ENCODE data around the gene TCHHL1.

The TCHHL1 gene

GRCh38 chr1:152042030-152042429 is 46.8 kb downstream of the TCHHL1 start:
- no peak for TF ChIP-seq CTCF (IDR thresholded peaks at IDR 0.05)

GRCh38 chr1:152039886-152040285 is 49.0 kb downstream of the TCHHL1 start:
- no peak for TF ChIP-seq CTCF (IDR thresholded peaks at IDR 0.05)

- TF ChIP-seq CTCF (IDR thresholded peaks at IDR 0.05): no peak
Measured at GRCh38 chr1:152039461-152039860, 49.4 kb downstream of the TCHHL1 start.

- TF ChIP-seq CTCF (IDR thresholded peaks at IDR 0.05): no peak
Measured at GRCh38 chr1:152038871-152039270, 50.0 kb downstream of the TCHHL1 start.

- TF ChIP-seq CTCF (IDR thresholded peaks at IDR 0.05): no peak
Measured at GRCh38 chr1:152036267-152037216, 52.3 kb downstream of the TCHHL1 start, which contains the start of gene S100A11. TSS of gene S100A11 (minus strand) at chr1:152037004. CDS start at chr1:152036915, 89 bp downstream.

GRCh38 chr1:152035539-152036266 is 53.2 kb downstream of the TCHHL1 start:
- no peak for TF ChIP-seq CTCF (IDR thresholded peaks at IDR 0.05)

GRCh38 chr1:152034654-152035538 is 54.0 kb downstream of the TCHHL1 start:
- TF ChIP-seq CTCF (IDR thresholded peaks at IDR 0.05): peak; percentile 79
